CD4-positive, alpha-beta T cell treated with Interleukin-4 for 1 hour (primary cell): ENCODE data around the gene LEMD2.

ENCODE experiments used
- DNase-seq, 2 donors: peaks; one replicate each; pipeline ENCODE4 v3.0.0-alpha.2; 2020 to 2022

LEMD2 gene

GRCh38 chr6:33772082-33772830 is 16.7 kb downstream of the LEMD2 start:
- no peak for DNase-seq

- DNase-seq = peak; percentile 59 to 61
Observed at GRCh38 chr6:33771146-33772081, 17.5 kb downstream of the LEMD2 start.

GRCh38 chr6:33770833-33771145 is 18.1 kb downstream of the LEMD2 start:
- no peak for DNase-seq

GRCh38 chr6:33770124-33770832 is 18.7 kb downstream of the LEMD2 start:
- DNase-seq = no peak

GRCh38 chr6:33769248-33769821 is 19.6 kb downstream of the LEMD2 start:
- DNase-seq = no peak

- DNase-seq = peak; percentile 66 to 69
Observed at GRCh38 chr6:33768644-33769120, 20.2 kb downstream of the LEMD2 start.

GRCh38 chr6:33766921-33767907 is 21.7 kb downstream of the LEMD2 start:
- DNase-seq = no peak

GRCh38 chr6:33765368-33765767 is 23.6 kb downstream of the LEMD2 start:
- DNase-seq = no peak

- no peak for DNase-seq
Observed at GRCh38 chr6:33764036-33764435, 24.9 kb downstream of the LEMD2 start.

- no peak for DNase-seq
Observed at GRCh38 chr6:33763483-33763882, 25.4 kb downstream of the LEMD2 start.

- no peak for DNase-seq
Observed at GRCh38 chr6:33762713-33763112, 26.2 kb downstream of the LEMD2 start.

- DNase-seq = peak; percentile 33 to 43
Observed at GRCh38 chr6:33761922-33762629, 26.9 kb downstream of the LEMD2 start.

GRCh38 chr6:33761581-33761921 is 27.4 kb downstream of the LEMD2 start:
- DNase-seq = no peak

- no peak for DNase-seq
Observed at GRCh38 chr6:33759887-33760629, 28.9 kb downstream of the LEMD2 start.

- no peak for DNase-seq
Observed at GRCh38 chr6:33758815-33759216, 30.1 kb downstream of the LEMD2 start.

GRCh38 chr6:33757906-33758305 is 31.0 kb downstream of the LEMD2 start:
- no peak for DNase-seq

- no peak for DNase-seq
Observed at GRCh38 chr6:33757113-33757512, 31.8 kb downstream of the LEMD2 start.

GRCh38 chr6:33756211-33756954 is 32.5 kb downstream of the LEMD2 start:
- no peak for DNase-seq

GRCh38 chr6:33755070-33755869 is 33.7 kb downstream of the LEMD2 start:
- no peak for DNase-seq
